Liver (tissue), 9 donors: Measurements from ENCODE around the gene MAFG. TPM values are rescaled to one million over a fixed set of nuclear protein-coding genes. Genes with fewer than 3 reads are reported as not detected.

ENCODE experiments used
- DNase-seq: peaks from one replicate; pipeline ENCODE4 v3.0.0-alpha.2; 2017; ENCODE audit warnings: low spot score
- H3K27ac ChIP-seq, 2 donors: one replicate each; pipeline ENCODE4 v1.7.0; 2013; ENCODE audit warnings: inconsistent platforms in 2 of 2, low read length in 2 of 2, control low read depth in 1 of 2, low read depth in 1 of 2, mild to moderate bottlenecking in 1 of 2
- H3K27me3 ChIP-seq, 4 donors: one replicate each; pipeline versions ENCODE4 v1.6.1 to v1.7.0; 2013; ENCODE audit warnings: low read length in 3 of 4, inconsistent platforms in 1 of 4, mild to moderate bottlenecking in 1 of 4, moderate library complexity in 1 of 4; ENCODE audit not compliant: control insufficient read depth in 4 of 4, insufficient read depth in 4 of 4
- H3K36me3 ChIP-seq, 4 donors: one replicate each; pipeline versions ENCODE4 v1.6.1 to v1.7.0; 2013; ENCODE audit warnings: low read length in 3 of 4, mild to moderate bottlenecking in 3 of 4, low read depth in 1 of 4, moderate library complexity in 1 of 4; ENCODE audit not compliant: control insufficient read depth in 4 of 4, insufficient read depth in 3 of 4
- H3K4me1 ChIP-seq, 4 donors: one replicate each; pipeline versions ENCODE4 v1.6.1 to v1.7.0; 2013; ENCODE audit warnings: low read length in 3 of 4, mild to moderate bottlenecking in 3 of 4, moderate library complexity in 1 of 4; ENCODE audit not compliant: control insufficient read depth in 4 of 4, insufficient read depth in 4 of 4
- H3K4me3 ChIP-seq, 3 donors: one replicate each; pipeline versions ENCODE4 v1.6.1 to v1.7.0; 2013; ENCODE audit warnings: low read length in 3 of 3, control low read depth in 1 of 3, low read depth in 1 of 3, mild to moderate bottlenecking in 1 of 3
- H3K9ac ChIP-seq, 2 donors: one replicate each; pipeline ENCODE4 v1.7.0; 2013; ENCODE audit warnings: low read length in 2 of 2, mild to moderate bottlenecking in 2 of 2, moderate library complexity in 2 of 2, control low read depth in 1 of 2, low read depth in 1 of 2
- H3K9me3 ChIP-seq, 4 donors: one replicate each; pipeline versions ENCODE4 v1.6.1 to v1.7.0; 2013; ENCODE audit warnings: low read length in 3 of 4; ENCODE audit not compliant: control insufficient read depth in 4 of 4
- ATF3 ChIP-seq: IDR thresholded peaks from 2 replicates; pipeline ENCODE4 v1.6.1; 2016; ENCODE audit warnings: antibody characterized with exemption
- EGR1 ChIP-seq, 2 donors: IDR thresholded peaks; 2 replicates each; pipeline ENCODE4 v1.6.1; 2016 to 2018; ENCODE audit warnings: antibody characterized with exemption in 2 of 2, low read depth in 2 of 2
- FOXA1 ChIP-seq: IDR thresholded peaks from 2 replicates; pipeline ENCODE4 v1.6.1; 2016; ENCODE audit warnings: antibody characterized with exemption
- FOXA2 ChIP-seq: IDR thresholded peaks from 2 replicates; pipeline ENCODE4 v1.6.1; 2016; ENCODE audit warnings: antibody characterized with exemption
- GABPA ChIP-seq, 2 donors: IDR thresholded peaks in 1 of 2; conservative IDR thresholded peaks in 1 of 2; 2 replicates each; pipeline ENCODE4 v1.6.1; 2016; ENCODE audit warnings: antibody characterized with exemption in 2 of 2, mild to moderate bottlenecking in 1 of 2, moderate library complexity in 1 of 2
- HNF4A ChIP-seq, 2 donors: conservative IDR thresholded peaks; 2 replicates each; pipeline ENCODE4 v1.6.1; 2016; ENCODE audit warnings: antibody characterized with exemption in 2 of 2, mild to moderate bottlenecking in 2 of 2
- HNF4G ChIP-seq: IDR thresholded peaks from 2 replicates; pipeline ENCODE4 v1.6.1; 2016; ENCODE audit warnings: antibody characterized with exemption
- JUND ChIP-seq, 2 donors: IDR thresholded peaks; 2 replicates each; pipeline ENCODE4 v1.6.1; 2016; ENCODE audit warnings: antibody characterized with exemption in 2 of 2
- NR2F2 ChIP-seq: IDR thresholded peaks from 2 replicates; pipeline ENCODE4 v1.6.1; 2016; ENCODE audit warnings: antibody characterized with exemption
- RAD21 ChIP-seq, 2 donors: IDR thresholded peaks; 2 replicates each; pipeline ENCODE4 v1.6.1; 2016; ENCODE audit warnings: antibody characterized with exemption in 2 of 2, mild to moderate bottlenecking in 2 of 2
- REST ChIP-seq: IDR thresholded peaks from 2 replicates; pipeline ENCODE4 v1.6.1; 2016; ENCODE audit warnings: antibody characterized with exemption, mild to moderate bottlenecking
- RXRA ChIP-seq, 2 donors: IDR thresholded peaks; 2 replicates each; pipeline ENCODE4 v1.6.1; 2017 to 2018; ENCODE audit warnings: antibody characterized with exemption in 2 of 2, mild to moderate bottlenecking in 1 of 2
- SP1 ChIP-seq: IDR thresholded peaks from 2 replicates; pipeline ENCODE4 v1.6.1; 2018; ENCODE audit warnings: antibody characterized with exemption, mild to moderate bottlenecking
- TAF1 ChIP-seq: conservative IDR thresholded peaks from 2 replicates; pipeline ENCODE4 v1.6.1; 2016; ENCODE audit warnings: antibody characterized with exemption, mild to moderate bottlenecking
- YY1 ChIP-seq: IDR thresholded peaks from 2 replicates; pipeline ENCODE4 v1.6.1; 2016; ENCODE audit warnings: antibody characterized with exemption, mild to moderate bottlenecking
- WGBS: extraction: QIAGEN DNeasy Blood & Tissue Kit; methylation state at CpG from one replicate; pipeline ENCODE4 v1.1.7; 2013; 5-methylcytosine and 5-hydroxymethylcytosine counted together
- polyA plus RNA-seq, 2 donors: library from polyadenylated mRNA; stranded (reverse) in 1 of 2; unstranded in 1 of 2; fragments of 200-250 nt in 1 of 2; fragments of >200 nt in 1 of 2; fragmentation: Nextera tagmentation in 1 of 2; extraction: Ambion mirVana in 1 of 2; gene quantifications; one replicate each; pipeline versions ENCODE4 v1.2.1 to v1.2.3, GENCODE V29; 2013 to 2015
- total RNA-seq, 2 donors: library from RNA; depleted of rRNA; stranded (reverse); fragments of >200 nt; gene quantifications; one replicate each; pipeline ENCODE4 v1.2.3, GENCODE V29; 2014
- TF ChIP-seq, protein P1 (sequence below): IDR thresholded peaks from 2 replicates; pipeline ENCODE4 v1.6.1; 2016; ENCODE audit warnings: antibody characterized with exemption
- TF ChIP-seq, protein P2 (sequence below): IDR thresholded peaks from 2 replicates; pipeline ENCODE4 v1.6.1; 2016; ENCODE audit warnings: antibody characterized with exemption
- donor health status: healthy.
- donor health status: healthy.
- donor health status: healthy.
- donor health status: healthy.
- donor health status: healthy.

MAFG gene
- total and polyA plus RNA-seq, 4 donors: 3.0 to 17.0 (median 8.9) TPM

DNA sequence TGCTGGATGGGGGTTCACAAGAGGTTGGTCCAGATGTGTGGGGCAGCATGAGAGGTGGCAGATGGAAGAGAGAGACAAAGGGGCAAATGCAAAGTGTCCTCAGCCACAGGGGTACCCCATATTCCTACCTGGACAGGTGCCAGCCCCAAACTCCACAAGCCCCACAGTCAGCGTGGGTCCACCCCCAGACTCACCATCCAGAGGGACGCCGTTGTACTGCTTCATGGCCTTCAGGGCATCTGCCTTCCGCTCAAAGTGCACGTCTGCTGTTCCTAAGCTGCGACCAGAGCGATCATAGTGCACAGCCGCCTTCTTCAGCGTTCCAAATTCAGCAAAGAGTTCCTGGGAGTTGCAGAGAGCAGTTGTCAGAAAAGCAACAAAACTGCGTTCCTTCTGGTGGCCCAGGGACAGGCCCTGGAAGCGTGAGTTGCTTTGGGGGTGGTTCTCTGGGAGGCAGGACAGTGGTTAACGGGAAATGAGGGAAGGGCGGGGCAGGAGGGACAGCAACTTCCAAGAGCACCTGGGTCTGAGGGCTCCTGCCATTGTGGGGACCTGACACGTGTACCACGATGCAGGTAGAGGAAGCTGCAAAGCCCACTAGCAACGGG is 38.4 kb downstream of the MAFG start:
- Histone ChIP-seq H3K4me3 (no peak overlapping the region), H3K27me3 (no peaks in the 10 kb centered on the region), H3K9me3 (no peaks in the 10 kb centered on the region), H3K36me3 (peaks cover 9 to 43% (median 21%) of the 10 kb centered on the region in 4 donors), H3K27ac (no peak overlapping the region), H3K4me1 (peaks cover 6 to 24% (median 19%) of the 10 kb centered on the region in 4 donors), H3K9ac (no peak overlapping the region)
- TF ChIP-seq EGR1 (IDR thresholded peaks at IDR 0.05; ENCODE audit: low read depth in 2 of 2): no peak
- TF ChIP-seq, protein P1, sequence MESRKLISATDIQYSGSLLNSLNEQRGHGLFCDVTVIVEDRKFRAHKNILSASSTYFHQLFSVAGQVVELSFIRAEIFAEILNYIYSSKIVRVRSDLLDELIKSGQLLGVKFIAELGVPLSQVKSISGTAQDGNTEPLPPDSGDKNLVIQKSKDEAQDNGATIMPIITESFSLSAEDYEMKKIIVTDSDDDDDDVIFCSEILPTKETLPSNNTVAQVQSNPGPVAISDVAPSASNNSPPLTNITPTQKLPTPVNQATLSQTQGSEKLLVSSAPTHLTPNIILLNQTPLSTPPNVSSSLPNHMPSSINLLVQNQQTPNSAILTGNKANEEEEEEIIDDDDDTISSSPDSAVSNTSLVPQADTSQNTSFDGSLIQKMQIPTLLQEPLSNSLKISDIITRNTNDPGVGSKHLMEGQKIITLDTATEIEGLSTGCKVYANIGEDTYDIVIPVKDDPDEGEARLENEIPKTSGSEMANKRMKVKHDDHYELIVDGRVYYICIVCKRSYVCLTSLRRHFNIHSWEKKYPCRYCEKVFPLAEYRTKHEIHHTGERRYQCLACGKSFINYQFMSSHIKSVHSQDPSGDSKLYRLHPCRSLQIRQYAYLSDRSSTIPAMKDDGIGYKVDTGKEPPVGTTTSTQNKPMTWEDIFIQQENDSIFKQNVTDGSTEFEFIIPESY: no peak
- DNase-seq: no peak
- 95% methylated on average over 16 of the region's 16 CpGs for WGBS

DNA sequence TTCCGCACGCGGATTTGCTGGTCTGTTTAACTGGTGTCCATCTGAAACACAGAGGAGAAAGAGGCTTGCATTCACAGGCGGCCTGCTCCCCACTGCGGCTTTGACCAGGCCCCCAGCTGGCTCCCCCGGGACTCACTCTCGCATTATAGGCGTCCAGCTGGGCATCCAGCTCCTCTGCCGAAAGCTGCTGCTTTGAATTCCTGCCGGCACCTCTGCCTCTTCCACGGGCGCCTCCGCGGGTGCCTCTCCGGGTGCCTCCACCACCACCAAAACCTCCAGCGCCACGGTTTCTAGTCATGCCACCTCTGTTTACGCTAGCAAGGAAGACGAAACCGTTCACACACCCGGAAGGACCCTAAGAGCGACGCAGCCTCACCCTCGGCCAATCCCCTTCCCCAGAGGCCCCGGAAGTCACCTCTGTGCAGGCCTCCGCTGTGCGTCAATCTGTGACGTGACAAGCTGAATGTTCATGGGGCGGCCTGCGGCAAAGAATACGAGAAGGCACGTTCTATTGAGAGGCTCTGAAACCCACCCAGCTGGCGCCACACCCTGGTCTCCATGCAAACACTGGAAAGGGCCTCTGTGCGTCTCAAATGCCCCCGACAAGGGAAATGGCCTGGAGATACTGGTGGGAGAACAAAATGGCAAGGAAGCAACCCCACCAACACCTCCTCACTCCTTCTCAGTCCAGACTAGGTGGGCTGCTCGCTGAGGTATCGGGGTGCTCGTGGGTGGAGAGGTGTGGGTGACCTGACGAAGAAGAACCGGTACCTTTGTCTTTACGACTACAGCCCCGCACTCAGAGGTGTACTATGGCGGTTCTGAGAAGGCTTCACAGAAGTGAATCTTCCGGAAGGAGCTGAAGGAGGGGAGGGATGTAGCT is 39.2 kb downstream of the MAFG start:
- no peak for TF ChIP-seq HNF4G
- no peak overlapping the region for H3K27ac ChIP-seq
- H3K36me3 ChIP-seq: peaks cover 9 to 45% (median 22%) of the 10 kb centered on the region in 4 donors
- no peak for DNase-seq
- no peaks in the 10 kb centered on the region for H3K9me3 ChIP-seq
- 96% methylated on average over 44 of the region's 44 CpGs for WGBS
- H3K27me3 ChIP-seq: no peaks in the 10 kb centered on the region
- peaks cover 6 to 24% (median 19%) of the 10 kb centered on the region in 4 donors for H3K4me1 ChIP-seq
- no peak overlapping the region for H3K4me3 ChIP-seq
- no peak overlapping the region for H3K9ac ChIP-seq

DNA sequence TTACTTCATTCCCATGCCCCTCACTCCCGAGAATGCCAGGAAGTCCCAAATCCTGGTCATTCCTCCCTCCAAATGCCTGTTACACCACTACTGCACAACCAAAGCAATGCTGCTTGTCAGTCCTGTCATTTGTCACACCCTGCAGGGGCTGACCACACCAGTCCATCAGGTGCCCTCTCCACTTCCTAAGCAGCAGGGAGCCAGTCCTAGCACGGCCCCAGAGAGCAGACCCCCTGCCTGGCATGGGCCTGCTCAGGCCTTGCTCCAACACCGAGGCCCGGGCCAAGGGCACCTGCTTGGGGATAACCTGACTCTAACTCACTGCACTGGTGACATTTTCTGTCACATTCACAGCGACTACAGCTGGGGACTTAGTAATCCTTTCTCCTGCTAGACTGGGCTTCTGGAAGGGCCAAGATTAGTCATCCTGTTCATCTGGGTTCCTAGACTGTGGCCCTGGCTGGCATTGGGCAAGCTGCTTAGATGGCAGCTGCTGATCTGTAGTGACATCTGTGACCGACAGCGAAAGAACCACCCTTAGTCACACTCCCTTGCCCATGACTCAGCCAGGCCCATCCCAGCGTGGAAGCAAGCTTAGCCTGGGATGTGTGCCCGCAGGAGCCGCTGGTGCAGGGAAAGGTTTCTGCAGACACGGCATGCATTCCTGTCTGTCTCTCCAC is 41.5 kb downstream of the MAFG start:
- Histone ChIP-seq H3K4me3 (no peak overlapping the region), H3K36me3 (peaks cover 9 to 45% (median 23%) of the 10 kb centered on the region in 4 donors), H3K27ac (no peak overlapping the region), H3K4me1 (peaks cover 3 to 15% (median 13%) of the 10 kb centered on the region in 4 donors), H3K27me3 (no peaks in the 10 kb centered on the region), H3K9me3 (no peaks in the 10 kb centered on the region), H3K9ac (no peak overlapping the region)
- WGBS: 94% methylated on average over 11 of the region's 11 CpGs
- DNase-seq: no peak
- TF ChIP-seq RXRA (IDR thresholded peaks at IDR 0.05): no peak
- TF ChIP-seq NR2F2: no peak
- TF ChIP-seq RAD21 (IDR thresholded peaks at IDR 0.05): no peak
- TF ChIP-seq ATF3: no peak
- no peak for TF ChIP-seq YY1
- TF ChIP-seq, protein P1: no peak
- TF ChIP-seq, protein P2, sequence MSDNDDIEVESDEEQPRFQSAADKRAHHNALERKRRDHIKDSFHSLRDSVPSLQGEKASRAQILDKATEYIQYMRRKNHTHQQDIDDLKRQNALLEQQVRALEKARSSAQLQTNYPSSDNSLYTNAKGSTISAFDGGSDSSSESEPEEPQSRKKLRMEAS: no peak
- no peak for TF ChIP-seq SP1
- no peak for TF ChIP-seq JUND (IDR thresholded peaks at IDR 0.05)
- TF ChIP-seq REST: no peak
- TF ChIP-seq HNF4G: no peak
- TF ChIP-seq EGR1 (IDR thresholded peaks at IDR 0.05; ENCODE audit: low read depth in 2 of 2): no peak
- TF ChIP-seq TAF1: no peak
- no peak for TF ChIP-seq FOXA1
- no peak for TF ChIP-seq FOXA2
- no peak for TF ChIP-seq GABPA (IDR thresholded peaks at IDR 0.05 in 1 of 2, conservative IDR thresholded peaks at IDR 0.05 in 1 of 2)
- no peak for TF ChIP-seq HNF4A (conservative IDR thresholded peaks at IDR 0.05)
